ENCODE results near the gene DEGS2.
"Not testable (repeated sequence)": the region's sequence is repeated elsewhere in the genome, so short reads cannot be mapped to it uniquely, and the experiment has no call there.

The DEGS2 gene

DNA sequence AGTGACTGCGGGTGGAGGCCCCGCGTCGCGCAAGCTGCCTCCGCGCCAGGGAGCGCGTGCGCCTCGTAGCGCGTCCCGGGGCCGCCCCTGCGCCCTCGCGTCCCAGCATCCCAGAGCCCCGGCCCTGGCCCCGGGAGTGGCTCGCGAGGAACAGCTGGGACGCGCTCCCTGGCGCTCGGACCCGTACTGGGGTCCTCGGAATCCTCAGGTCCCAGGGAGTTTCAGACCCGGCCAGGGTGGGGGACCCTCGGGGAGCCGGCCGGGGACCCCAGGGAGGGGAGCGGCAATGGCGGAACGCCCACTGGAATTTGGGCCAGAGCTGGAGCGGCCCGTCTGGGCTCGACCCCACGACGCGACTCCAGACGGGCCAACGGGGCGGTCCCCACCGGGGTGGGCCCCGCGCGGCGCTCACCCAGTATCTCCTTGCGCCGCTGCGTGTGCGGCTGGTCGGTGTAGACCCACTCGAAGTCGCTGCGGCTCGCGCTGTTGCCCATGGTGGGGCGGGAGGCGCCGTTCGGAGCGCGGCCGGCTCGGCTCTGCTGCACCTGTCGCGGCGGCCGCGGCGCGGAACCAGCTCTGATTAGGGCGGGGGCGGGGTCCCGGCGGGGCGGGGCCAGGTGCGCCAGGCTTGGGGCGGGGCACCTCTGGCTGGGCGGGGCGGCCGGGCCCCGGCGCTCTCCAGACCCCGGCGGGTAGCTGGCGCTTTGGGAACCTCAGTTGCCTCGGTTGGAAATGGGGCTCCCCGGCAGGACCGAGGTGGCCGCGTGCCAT is at the start of gene DEGS2:
DEGS2 (minus strand) TSS at position 552 of the 771 bp plus-strand sequence; CDS start at position 494, 58 bp downstream.
- peak; percentile 77 for DNase-seq

- not testable (repeated sequence) for DNase-seq
These were observed 48.7 kb upstream of the DEGS2 start for GRCh38 chr14:100208136-100208535.

- not testable (repeated sequence) for DNase-seq
These were observed 48.1 kb upstream of the DEGS2 start for GRCh38 chr14:100207588-100207987.

DNA sequence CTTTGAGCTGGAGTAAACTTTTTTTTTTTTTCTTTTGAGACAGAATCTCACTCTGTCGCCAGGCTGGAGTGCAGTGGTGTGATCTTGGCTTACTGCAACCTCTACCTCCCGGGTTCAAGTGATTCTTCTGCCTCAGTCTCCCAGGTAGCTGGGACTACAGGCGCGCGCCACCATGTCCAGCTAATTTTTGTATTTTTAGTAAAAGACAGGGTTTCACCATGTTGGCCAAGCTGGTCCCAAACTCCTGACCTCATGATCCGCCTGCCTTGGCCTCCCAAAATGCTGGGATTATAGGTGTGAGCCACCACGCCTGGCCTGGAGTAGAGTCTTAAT is 45.4 kb upstream of the DEGS2 start:
- not testable (repeated sequence) for DNase-seq

DNA sequence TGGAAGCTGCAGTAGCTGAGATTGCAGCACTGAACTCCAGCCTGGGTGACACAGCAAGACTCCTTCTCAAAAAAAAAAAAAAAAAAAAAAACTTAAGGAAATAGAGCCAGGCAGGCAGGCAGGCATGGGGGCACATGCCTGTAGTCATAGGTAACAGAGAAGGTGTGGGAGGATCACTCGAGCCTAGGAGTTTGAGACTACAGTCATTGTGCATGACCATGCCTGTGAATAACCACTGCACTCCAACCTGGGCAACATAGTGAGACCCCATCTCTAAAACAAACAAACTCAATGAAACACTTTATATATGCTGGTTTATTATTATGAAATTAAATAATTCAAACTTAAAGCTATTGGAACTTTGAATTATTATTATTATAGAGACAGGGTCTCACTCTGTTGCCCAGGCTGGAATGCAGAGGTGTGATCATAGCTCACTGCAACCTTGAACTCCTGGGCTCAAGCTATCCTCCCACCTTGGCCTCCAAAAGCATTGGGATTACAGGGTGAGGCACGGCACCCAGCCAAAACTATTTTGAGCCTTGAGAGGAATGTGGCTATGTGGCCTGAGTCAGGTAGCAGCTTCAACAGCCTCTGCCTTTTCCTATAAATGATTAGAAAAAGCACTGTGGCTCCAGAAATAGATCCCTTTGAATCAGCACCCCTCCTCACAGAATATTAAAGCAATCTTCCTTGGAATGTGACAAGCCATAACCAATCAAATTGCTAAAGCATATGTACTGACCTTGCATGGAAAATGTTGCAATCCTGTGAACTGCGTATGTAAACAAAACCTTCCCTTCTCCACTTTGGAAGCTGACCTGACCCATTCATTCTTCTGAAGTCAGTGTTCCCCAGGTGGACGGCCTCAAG is 44.8 kb upstream of the DEGS2 start:
- DNase-seq, result no peak

- no peak for DNase-seq
These were observed 43.7 kb upstream of the DEGS2 start for GRCh38 chr14:100203146-100203545.

DNA sequence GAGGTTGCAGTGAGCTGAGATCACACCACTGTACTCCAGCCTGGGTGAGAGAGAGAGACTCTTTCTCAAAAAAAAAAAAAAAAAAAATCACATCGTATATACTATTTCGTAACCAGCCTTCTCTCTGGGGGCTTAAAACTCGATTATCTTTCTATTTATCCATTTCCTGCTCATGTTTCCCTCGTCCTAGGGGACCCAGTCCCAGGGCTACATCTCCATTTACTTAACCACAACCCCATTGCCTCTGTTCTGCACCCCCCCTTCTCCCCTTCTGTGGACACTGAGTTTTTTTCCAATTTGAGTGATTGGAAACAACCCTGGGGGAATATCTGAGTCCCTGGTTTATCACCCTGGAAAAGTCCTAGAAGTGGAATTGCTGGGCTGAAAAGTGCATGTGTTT is 43.3 kb upstream of the DEGS2 start:
- DNase-seq, result no peak

- DNase-seq, result no peak
These were observed 42.3 kb upstream of the DEGS2 start for GRCh38 chr14:100201701-100202100.

DNA sequence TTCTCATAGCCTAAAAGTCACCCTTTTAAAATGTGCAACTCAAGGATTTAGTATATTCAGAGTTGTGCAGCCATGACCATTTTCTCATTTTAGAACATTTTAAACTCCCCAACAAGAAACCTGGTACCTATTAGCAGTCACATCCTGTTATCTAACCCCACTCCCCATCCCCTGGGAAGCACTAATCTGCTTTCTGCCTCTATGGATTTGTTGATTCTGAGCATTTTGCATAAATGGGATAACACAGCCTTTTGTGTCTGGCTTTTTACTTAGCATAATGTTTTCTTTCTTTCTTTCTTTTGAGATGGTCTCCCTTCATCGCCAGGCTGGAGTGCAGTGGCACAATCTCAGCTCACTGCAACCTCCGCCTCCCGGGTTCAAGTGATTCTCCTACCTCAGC is 40.9 kb upstream of the DEGS2 start:
- no peak for DNase-seq

- DNase-seq, result no peak
These were observed 39.9 kb upstream of the DEGS2 start for GRCh38 chr14:100199240-100199860.

- DNase-seq, result peak; percentile 71
These were observed 34.2 kb upstream of the DEGS2 start for GRCh38 chr14:100193417-100194357.

- DNase-seq, result peak; percentile 99
These were observed 33.4 kb upstream of the DEGS2 start for GRCh38 chr14:100192672-100193416.

DNA sequence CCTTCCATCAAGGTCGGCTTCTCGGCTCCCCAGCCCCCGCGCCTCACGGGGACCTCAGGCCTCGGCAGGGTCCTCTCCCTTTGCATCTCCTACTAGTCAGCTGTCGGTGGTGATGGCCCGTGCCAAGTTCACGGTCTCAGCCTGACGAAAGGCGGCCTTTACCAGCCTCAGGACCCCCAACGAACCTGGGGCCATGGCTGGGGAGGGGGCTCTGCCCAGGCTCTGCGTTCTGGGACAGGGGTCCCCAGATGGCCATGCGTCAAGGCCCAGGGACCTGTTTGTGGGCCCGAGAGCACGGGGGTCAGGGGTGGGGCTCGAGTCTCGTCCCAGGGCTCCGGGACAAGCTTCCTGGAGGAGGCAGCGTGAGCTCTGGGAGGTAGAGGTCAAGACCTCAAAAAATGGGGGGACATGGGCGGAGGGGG is 32.8 kb upstream of the DEGS2 start:
- DNase-seq, result no peak

DNA sequence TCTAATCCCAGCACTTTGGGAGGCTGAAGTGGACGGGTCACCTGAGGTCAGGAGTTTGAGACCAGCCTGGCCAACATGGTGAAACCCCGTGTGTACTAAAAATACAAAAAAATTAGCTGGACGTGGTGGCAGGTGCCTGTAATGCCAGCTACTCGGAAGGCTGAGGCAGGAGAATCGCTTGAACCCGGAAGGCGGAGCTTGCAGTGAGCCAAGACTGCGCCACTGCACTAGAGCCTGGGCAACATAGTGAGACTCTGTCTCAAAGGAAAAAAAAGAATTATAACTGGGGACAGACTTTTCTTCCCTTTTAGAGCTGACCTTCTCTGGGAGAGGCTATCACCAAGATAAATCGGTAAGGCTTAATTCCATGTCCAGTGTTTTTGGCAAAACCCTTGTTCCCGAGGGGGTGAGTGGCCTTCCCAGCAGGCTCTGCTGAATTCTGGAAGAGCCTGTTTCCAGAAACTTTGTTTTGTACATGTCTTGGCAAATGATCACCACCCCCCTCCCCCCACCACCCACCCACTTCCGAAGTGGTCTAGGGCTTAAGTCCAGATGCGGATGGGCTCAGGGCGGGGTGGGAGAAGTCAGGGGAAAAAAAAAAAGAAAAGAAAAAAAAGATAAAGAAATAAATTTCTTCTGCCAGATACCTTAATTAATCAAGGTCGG is 32.3 kb upstream of the DEGS2 start:
- no peak for DNase-seq

DNA sequence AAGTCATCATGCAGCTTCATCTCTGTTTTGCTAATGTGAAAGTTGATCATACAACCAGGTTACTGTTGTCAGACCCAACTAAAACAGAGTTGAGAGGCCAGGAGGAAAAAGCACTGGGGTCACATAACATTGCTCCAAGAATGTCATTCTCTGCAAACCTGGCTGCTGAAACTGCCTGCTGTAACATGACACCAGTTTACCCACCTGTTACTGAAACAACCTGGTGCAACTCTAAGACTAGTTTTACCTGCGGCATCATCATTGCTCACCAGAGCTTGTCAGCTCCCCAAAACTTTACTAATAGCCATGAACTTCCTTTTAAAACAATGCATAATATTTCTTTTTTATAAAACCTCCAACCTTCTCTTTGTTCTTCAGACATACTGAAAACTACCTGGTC is 30.7 kb upstream of the DEGS2 start:
- no peak for DNase-seq

DNA sequence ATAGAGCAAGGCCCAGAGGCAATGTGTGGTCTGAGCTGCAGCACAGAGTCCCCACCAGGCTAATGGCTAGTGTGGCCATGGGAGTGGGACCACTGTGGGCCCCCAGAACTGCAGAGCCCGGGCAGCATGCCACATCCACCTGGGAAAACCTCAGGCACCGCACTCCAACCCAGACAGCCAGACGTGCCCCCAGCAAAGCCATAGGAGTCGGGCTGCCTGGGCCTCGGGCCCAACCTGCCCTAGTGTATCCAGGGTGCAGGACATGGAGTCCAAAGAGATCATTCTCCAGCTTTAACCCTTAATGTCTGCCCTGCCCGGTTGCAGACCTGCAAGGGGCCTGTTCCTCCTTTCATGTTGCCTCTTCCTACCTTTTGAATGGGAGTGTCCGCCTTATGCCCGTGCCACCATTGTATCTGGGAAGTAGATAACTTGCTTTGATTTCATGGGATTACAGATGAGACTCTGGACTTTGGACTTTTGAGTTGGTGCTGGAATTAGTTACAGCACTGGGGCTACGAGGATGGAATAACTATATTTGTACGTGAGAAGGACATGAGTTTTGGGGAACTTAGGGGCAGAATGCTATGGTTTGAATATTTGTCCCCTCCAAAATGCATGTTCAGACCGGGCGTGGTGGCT is 29.1 kb upstream of the DEGS2 start:
- DNase-seq, result no peak

- peak; percentile 79 for DNase-seq
These were observed 27.9 kb upstream of the DEGS2 start for GRCh38 chr14:100187247-100187833.

DNA sequence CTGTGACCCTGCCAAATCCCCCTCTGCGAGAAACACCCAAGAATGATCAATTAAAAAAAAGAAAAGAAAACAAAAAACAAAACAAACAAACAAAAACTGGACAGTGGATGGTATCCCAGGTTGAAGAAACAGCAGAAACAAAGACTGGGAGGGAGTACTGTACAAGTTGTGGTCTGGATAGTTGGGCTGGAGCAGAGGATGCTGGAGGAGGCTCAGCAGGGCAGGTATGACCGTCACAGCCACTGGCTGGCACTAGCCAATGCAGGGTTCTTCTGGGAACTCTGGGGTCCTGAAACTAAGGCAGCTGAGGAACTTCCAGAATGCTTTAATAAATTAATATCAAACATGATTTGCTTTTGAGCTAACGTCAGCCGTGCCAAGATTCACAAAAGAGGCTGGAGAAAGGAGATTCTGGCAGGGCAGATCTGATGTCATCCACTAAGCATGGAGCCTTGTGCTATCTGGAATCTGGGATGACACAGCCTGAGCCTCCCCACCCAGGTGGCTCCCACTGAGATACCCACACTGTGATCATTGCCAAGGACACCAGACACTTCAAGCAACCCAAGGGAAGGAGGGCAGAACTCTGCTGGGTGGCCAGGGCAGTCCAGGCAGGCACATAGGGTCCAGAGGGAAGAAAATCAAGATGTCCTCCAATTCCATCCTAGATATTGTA is 22.6 kb upstream of the DEGS2 start:
- DNase-seq, result not testable (repeated sequence)

GRCh38 chr14:100180671-100181070 is 21.2 kb upstream of the DEGS2 start:
- DNase-seq, result not testable (repeated sequence)

- DNase-seq, result no peak
These were observed 19.2 kb upstream of the DEGS2 start for GRCh38 chr14:100178691-100179090.

All from DMS79 (cell line).